ENCODE measurements around the gene VCY.
"Not testable (repeated sequence)": the region's sequence is repeated elsewhere in the genome, so short reads cannot be mapped to it uniquely, and the experiment has no call there.

Gene VCY

DNA sequence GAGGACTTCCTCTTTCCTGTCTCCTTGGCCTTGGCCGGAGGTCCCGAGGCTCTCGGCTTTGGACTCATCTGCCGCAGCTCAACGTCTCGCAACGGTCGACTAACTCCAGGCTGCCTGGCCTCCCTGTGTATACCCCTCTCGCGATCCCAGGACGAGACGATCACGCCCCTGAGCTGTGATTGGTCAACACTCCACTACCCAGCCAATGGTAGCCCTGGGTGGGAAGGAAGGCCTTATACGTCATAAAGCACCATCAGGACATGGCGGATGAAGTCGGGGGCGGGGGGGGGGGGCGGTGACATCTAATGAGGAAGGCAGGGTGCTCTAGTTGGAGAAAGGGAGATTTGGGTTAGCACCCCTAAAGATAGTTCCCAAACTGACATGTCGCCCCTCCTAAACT lies at the start of gene VCY:
VCY (minus strand) TSS at position 101 of the 400 bp plus-strand sequence; CDS start at position 68, 33 bp downstream.
- not testable (repeated sequence) for DNase-seq (ENCODE audit: low spot score)

DNA sequence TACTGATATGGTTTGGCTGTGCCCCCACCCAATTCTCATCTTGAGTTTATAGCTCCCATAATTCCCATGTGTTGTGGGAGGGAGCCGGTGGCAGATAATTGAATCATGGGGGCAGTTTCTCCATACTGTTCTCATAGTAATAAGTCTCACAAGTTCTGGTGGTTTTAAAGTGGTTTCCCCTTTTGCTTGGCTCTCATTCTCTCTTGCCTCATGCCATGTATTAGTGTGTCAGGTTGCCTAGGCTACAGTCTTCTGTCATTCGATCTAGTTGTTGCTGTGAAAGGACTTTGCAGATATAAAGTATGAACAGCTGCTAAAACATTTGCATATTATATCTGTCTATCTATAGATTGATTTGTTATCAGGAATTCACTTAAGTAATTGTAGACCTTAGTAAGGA lies 44.1 kb upstream of the VCY start:
- DNase-seq (ENCODE audit: low spot score) = not testable (repeated sequence)

DNA sequence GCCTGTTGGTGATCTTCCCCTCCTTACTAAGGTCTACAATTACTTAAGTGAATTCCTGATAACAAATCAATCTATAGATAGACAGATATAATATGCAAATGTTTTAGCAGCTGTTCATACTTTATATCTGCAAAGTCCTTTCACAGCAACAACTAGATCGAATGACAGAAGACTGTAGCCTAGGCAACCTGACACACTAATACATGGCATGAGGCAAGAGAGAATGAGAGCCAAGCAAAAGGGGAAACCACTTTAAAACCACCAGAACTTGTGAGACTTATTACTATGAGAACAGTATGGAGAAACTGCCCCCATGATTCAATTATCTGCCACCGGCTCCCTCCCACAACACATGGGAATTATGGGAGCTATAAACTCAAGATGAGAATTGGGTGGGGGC lies 25.6 kb upstream of the VCY start:
- DNase-seq (ENCODE audit: low spot score) = not testable (repeated sequence)

DNA sequence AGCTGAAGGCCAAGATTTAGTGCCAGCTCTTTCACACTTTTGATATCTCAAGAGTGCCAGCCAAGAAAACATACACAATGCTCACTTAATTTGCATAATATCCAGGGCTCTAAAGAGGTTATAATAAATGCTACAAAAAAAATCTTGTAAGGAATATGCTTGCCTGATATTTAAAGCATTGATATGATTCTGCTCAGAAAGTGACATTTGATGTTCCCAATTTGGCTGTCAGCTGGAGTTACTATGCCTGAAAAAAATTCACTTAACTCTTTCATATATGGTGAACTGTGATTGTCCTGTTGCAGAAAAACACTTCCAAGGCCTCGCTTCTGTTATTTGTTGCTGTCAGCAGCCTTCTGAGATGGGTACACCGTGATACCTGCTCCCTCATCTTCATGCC lies 43.9 kb downstream of the VCY start:
- DNase-seq (ENCODE audit: low spot score) = not testable (repeated sequence)

All from CD4-positive, alpha-beta T cell treated with Interleukin-2 at 100 ng/mL for 4 hours (primary cell).